GM12891 (cell line): ENCODE measurements around the gene SLC35F6.

Experiments used
- POLR2A ChIP-seq: IDR thresholded peaks from 2 replicates; pipeline ENCODE4 v1.6.1; 2011; ENCODE audit warnings: low read depth, low read length, control low read depth
- POLR2AphosphoS5 ChIP-seq: IDR thresholded peaks from 2 replicates; pipeline ENCODE4 v1.6.1; 2011; ENCODE audit warnings: low read depth, low read length, control low read depth
- TAF1 ChIP-seq: IDR thresholded peaks from 2 replicates; pipeline ENCODE4 v1.6.1; 2011; ENCODE audit warnings: low read depth, low read length, control low read depth

GRCh38 chr2:26742048-26742770 is 21.9 kb upstream of the SLC35F6 start:
- no peak for TF ChIP-seq POLR2AphosphoS5
- TF ChIP-seq POLR2A, result no peak
- no peak for TF ChIP-seq TAF1
